ENCODE measurements around the gene ADRB2.

GRCh38 chr5:148866024-148866423, 39.6 kb downstream of the ADRB2 start:
- TF ChIP-seq CTCF (IDR thresholded peaks at IDR 0.05) (no peak), POLR2A (IDR thresholded peaks at IDR 0.05) (no peak)
